ENCODE results near the gene GPR37L1.

DNA sequence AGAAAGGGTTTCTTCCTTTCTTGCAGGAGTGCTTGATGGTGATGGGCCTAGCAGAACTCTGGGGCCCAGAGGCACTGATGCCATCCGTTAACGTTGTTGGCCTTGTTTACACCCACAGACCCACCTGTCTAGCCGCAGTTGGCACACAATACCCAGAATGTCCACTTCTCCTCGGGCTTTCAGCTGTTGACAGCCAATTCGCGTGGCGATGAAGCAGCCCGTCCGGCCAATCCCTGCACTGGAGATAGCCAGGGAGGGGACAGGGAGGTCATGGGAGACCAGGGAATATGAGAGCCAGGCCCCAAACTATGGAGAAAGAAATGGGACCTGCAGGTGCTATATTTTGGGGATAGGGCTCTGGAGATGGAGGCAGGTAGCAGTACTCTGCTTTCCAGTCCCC lies 27.5 kb downstream of the GPR37L1 start:
- no peak for TF ChIP-seq CEBPB (IDR thresholded peaks at IDR 0.05)
- TF ChIP-seq YY1 (IDR thresholded peaks at IDR 0.05; ENCODE audit: low read depth): no peak
- no peak for TF ChIP-seq RAD21 (IDR thresholded peaks at IDR 0.05; ENCODE audit: low read depth)
- TF ChIP-seq ZBTB7A (IDR thresholded peaks at IDR 0.05; ENCODE audit: low read depth): no peak
